Upper lobe of left lung (tissue), 6 donors: Measurements from ENCODE around the gene C19orf38. TPM values are rescaled to one million over a fixed set of nuclear protein-coding genes. Genes with fewer than 3 reads are reported as not detected.
"Not testable (repeated sequence)": the region's sequence is repeated elsewhere in the genome, so short reads cannot be mapped to it uniquely, and the experiment has no call there.

Experiments
- ATAC-seq, 2 donors: fragments of 200-7000 bp; cut with Tn5 transposase; one replicate each; pipeline ENCODE4 v1.9.1; 2022; ENCODE audit warnings: mild to moderate bottlenecking in 2 of 2, moderate library complexity in 2 of 2; ENCODE audit not compliant: low FRiP score in 2 of 2
- DNase-seq, 2 donors: peaks; one replicate each; pipeline ENCODE4 v3.0.0-alpha.2; 2019 to 2020
- H3K27ac ChIP-seq, 4 donors: fragments of 200-600 bp; sonication (generic); one replicate each; pipeline ENCODE4 v1.5.1; 2016 to 2019
- H3K27me3 ChIP-seq, 4 donors: fragments of 200-600 bp; sonication (generic); one replicate each; pipeline ENCODE4 v1.5.1; 2017 to 2019
- H3K36me3 ChIP-seq, 4 donors: fragments of 200-600 bp; sonication (generic); one replicate each; pipeline ENCODE4 v1.5.1; 2016 to 2019
- H3K4me1 ChIP-seq, 4 donors: fragments of 200-600 bp; sonication (generic); one replicate each; pipeline ENCODE4 v1.5.1; 2018 to 2019
- H3K4me3 ChIP-seq, 4 donors: fragments of 200-600 bp; sonication (generic); one replicate each; pipeline ENCODE4 v1.5.1; 2017 to 2019; ENCODE audit warnings: mild to moderate bottlenecking in 2 of 4, moderate library complexity in 1 of 4
- H3K9me3 ChIP-seq, 4 donors: fragments of 200-600 bp; sonication (generic); one replicate each; pipeline ENCODE4 v1.5.1; 2018 to 2019
- CTCF ChIP-seq, 6 experiments: fragments of 450-650 bp in 4 of 6; fragments of 200-600 bp in 2 of 6; sonication (generic) in 2 of 6; IDR thresholded peaks; one replicate each; pipeline ENCODE4 v1.5.1; 2016 to 2019; ENCODE audit warnings: antibody characterized with exemption in 6 of 6
- EP300 ChIP-seq, 4 donors: sonication (generic); formaldehyde crosslinking; IDR thresholded peaks; one replicate each; pipeline ENCODE4 v1.5.1; 2017; ENCODE audit warnings: antibody characterized with exemption in 4 of 4, control low read depth in 2 of 4
- POLR2A ChIP-seq, 4 donors: fragments of 450-650 bp; IDR thresholded peaks; one replicate each; pipeline ENCODE4 v1.5.1; 2016 to 2017; ENCODE audit warnings: antibody characterized with exemption in 4 of 4, mild to moderate bottlenecking in 2 of 4
- POLR2AphosphoS5 ChIP-seq, 2 donors: sonication (generic); formaldehyde crosslinking; IDR thresholded peaks; one replicate each; pipeline ENCODE4 v1.5.1; 2017; ENCODE audit warnings: antibody characterized with exemption in 2 of 2
- WGBS, 2 donors: methylation state at CpG; one replicate each; pipeline ENCODE4 v1.1.5; 2017 to 2018; 5-methylcytosine and 5-hydroxymethylcytosine counted together
- total RNA-seq, 6 donors: library from RNA; depleted of rRNA in 4 of 6; stranded (reverse); fragments of >200 nt in 4 of 6; gene quantifications; one replicate each; pipeline versions ENCODE4 v1.1.0 to v1.2.1, GENCODE V29; 2016 to 2021
- donor health status: DM: no; HTN: no; CAD: no; lungs with moderate emphysema.
- donor health status: DM: no; HTN: yes; CAD: no; lungs with severe emphysema.

C19orf38 gene
- total RNA-seq, 6 donors from 2014 or later = 2.8 to 26.2 (median 6.8) TPM

DNA sequence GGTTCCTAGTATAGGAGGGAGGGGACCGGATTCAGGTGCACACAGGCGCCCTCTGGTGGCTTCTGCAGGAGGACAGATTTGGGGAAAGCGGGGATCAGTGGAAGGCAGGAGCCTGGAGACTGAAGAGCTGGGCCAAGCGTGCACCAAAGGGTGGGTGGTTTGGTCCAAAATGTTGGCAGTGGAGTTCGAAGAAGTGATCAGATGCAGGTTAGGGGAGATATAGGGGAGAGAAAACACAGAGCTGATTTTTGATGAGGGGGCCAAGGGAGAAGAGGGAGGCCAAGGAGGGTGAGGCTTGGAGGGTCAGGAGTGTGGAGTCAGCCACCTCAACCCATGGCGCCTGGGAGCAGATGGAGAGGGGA, 16.3 kb downstream of the C19orf38 start:
- WGBS, 2 donors = 11 to 14% methylated on average over 6 of the region's 6 CpGs
- TF ChIP-seq EP300 (IDR thresholded peaks at IDR 0.05) (no peak), POLR2A (IDR thresholded peaks at IDR 0.05) (no peak), POLR2AphosphoS5 (IDR thresholded peaks at IDR 0.05) (peak in 1 of 2 donors; percentile 4), CTCF (IDR thresholded peaks at IDR 0.05) (peak; percentile 77 to 88 (median 82))
- no peak overlapping the region for H3K4me3 ChIP-seq
- H3K36me3 ChIP-seq = no peaks in the 10 kb centered on the region
- H3K27me3 ChIP-seq = no peaks in the 10 kb centered on the region
- no peaks in the 10 kb centered on the region for H3K9me3 ChIP-seq
- peak in 1 of 2 donors; percentile 89 for DNase-seq
- peak; percentile 87 to 94 for ATAC-seq
- peaks cover 9 to 13% (median 12%) of the 10 kb centered on the region in 4 donors for H3K4me1 ChIP-seq
- H3K27ac ChIP-seq = peak overlapping the region in 3 of 4 donors; percentile 53 to 74 (median 72)

GRCh38 chr19:10866495-10866894, 18.3 kb downstream of the C19orf38 start:
- WGBS, 2 donors = 75 to 76% methylated on average over 10 of the region's 10 CpGs

DNA sequence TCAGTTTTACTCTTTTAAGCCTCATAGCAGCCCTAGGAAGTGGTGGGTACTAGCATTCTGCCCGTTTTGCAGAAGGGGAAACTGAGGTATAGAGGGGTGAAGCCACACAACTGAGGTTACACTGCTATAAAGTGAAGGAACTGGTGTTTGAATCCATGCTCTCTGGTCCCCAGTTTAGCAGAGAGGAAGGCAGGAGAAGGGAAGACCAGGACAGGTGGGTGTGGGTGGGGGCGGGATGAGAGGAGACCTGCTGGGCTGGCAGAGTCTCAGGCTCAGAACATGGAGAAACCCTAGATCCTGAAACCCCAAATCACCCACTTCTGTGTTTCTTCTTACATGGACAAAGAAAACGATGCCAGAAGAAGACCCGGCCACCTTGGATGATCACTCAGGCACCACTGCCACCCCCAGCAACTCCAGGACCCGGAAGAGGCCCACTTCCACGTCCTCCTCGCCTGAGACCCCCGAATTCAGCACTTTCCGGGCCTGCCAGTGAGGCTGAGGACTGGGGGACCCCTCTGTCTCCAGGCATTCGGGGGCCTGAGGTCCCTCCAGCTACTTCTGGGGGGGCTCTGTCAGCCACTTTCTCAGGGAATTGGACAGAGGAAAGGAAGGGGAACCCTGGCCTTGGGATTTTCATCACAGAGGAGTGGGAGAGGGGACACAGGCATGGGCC, 20.8 kb downstream of the C19orf38 start:
- no peak for DNase-seq
- 90 to 94% methylated on average over 5 to 10 of the region's 10 CpGs for WGBS, 2 donors
- no peak for ATAC-seq
- H3K9me3 ChIP-seq = no peaks in the 10 kb centered on the region
- no peak overlapping the region for H3K27ac ChIP-seq
- no peaks in the 10 kb centered on the region for H3K27me3 ChIP-seq
- H3K36me3 ChIP-seq = no peaks in the 10 kb centered on the region
- H3K4me3 ChIP-seq = no peak overlapping the region
- peaks cover 18 to 31% (median 21%) of the 10 kb centered on the region in 4 donors for H3K4me1 ChIP-seq
- TF ChIP-seq EP300 (IDR thresholded peaks at IDR 0.05) (no peak), POLR2A (IDR thresholded peaks at IDR 0.05) (no peak), CTCF (IDR thresholded peaks at IDR 0.05) (no peak)

More at GRCh38 chr19:10866495-10866894, 18.3 kb downstream of the C19orf38 start:
- no peaks in the 10 kb centered on the region for H3K36me3 ChIP-seq
- no peaks in the 10 kb centered on the region for H3K9me3 ChIP-seq
- DNase-seq (no peak), ATAC-seq (no peak)
- H3K4me1 ChIP-seq = peaks cover 9 to 20% (median 16%) of the 10 kb centered on the region in 4 donors
- H3K27me3 ChIP-seq = no peaks in the 10 kb centered on the region
- no peak overlapping the region for H3K27ac ChIP-seq
- TF ChIP-seq POLR2A (IDR thresholded peaks at IDR 0.05) (no peak), CTCF (IDR thresholded peaks at IDR 0.05) (no peak), POLR2AphosphoS5 (IDR thresholded peaks at IDR 0.05) (no peak), EP300 (IDR thresholded peaks at IDR 0.05) (no peak)
- H3K4me3 ChIP-seq = no peak overlapping the region

DNA sequence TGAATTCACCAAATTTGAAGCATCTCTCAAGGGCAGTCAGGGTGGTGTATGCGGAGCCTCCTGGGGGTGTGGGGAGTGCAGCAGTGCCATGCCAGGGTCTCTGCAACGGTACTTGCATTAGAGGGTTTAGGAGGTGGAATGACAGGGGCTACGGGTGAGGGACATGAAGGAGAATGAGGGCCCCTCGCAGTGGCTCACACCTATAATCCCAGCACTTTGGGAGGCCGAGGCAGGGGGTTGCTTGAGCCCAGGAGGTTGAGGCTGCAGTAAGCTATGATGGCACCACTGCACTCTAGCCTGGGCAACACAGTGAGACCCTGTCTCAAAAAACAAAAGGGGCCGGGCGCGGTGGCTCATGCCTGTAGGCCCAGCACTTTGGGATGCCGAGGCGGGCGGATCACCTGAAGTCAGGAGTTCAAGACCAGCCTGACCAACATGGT, 21.7 kb downstream of the C19orf38 start:
- H3K27me3 ChIP-seq, H3K4me3 ChIP-seq, ATAC-seq, H3K9me3 ChIP-seq, H3K36me3 ChIP-seq, H3K27ac ChIP-seq: not testable (repeated sequence)
- DNase-seq = peak in 1 of 2 donors; percentile 61
- H3K4me1 ChIP-seq = peaks cover 11 to 23% (median 15%) of the 10 kb centered on the region in 4 donors
- 94 to 97% methylated on average over 8 to 11 of the region's 11 CpGs for WGBS, 2 donors

DNA sequence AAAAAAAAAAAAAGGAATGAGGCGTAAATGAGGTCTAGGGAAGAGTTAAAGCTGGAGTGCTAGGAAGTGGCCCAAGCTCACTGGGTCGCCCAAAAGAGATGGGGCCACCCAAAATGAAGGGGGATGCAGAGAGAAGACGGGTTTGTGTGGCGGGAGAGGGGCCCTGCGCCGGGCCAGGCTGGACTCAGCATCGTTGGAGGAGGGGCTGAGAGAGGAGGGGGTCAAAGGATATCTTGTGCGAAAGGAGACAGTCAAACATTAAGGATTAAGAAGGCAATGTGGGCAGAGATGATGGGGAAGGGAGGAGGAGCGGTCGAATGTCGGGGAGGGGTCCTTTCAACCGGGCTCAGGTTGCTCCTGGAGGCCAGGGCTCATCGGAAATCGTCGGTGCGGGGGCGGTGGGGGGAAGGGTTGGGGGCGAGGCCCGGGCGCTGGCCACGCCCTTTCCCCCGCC, 22.3 kb downstream of the C19orf38 start:
- ATAC-seq (peak in 1 of 2 donors; percentile 0), DNase-seq (no peak)
- 3 to 5% methylated on average over 13 to 15 of the region's 22 CpGs for WGBS, 2 donors
- peak overlapping the region; percentile 66 to 87 (median 83) for H3K27ac ChIP-seq
- H3K27me3 ChIP-seq = no peaks in the 10 kb centered on the region
- H3K4me3 ChIP-seq = peak overlapping the region; percentile 16 to 56 (median 46)
- peaks cover 11 to 23% (median 15%) of the 10 kb centered on the region in 4 donors for H3K4me1 ChIP-seq
- H3K9me3 ChIP-seq = no peaks in the 10 kb centered on the region
- TF ChIP-seq CTCF (IDR thresholded peaks at IDR 0.05) = no peak
- TF ChIP-seq POLR2AphosphoS5 (IDR thresholded peaks at IDR 0.05) = no peak
- TF ChIP-seq EP300 (IDR thresholded peaks at IDR 0.05) = no peak
- TF ChIP-seq POLR2A (IDR thresholded peaks at IDR 0.05) = no peak
- H3K36me3 ChIP-seq = no peaks in the 10 kb centered on the region
